ENCODE results near the gene NCR1.
"Not testable (repeated sequence)": the region's sequence is repeated elsewhere in the genome, so short reads cannot be mapped to it uniquely, and the experiment has no call there.

DNA sequence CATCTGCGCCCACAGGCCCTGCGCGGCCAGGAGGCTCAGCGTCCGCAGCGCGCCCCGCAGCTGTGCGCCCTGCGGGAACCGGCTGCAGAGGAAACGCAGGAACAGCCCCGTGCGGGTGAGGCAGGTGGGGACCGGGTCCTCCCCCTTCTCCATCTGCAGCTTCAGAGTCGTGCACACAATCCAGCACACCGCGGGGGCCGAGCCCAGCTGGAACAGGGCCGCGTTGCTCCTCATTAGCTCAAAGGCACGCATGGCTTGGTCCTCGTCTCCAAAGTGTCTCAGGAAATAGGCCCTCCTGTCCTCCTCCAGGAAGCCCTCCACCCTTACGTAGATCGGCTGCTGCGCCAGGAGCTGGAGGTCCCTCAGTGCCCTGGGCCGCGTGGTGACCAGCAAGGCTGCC lies 33.6 kb downstream of the NCR1 start:
- TF ChIP-seq CTCF (conservative IDR thresholded peaks at IDR 0.05); EZH2 (IDR thresholded peaks at IDR 0.05; ENCODE audit: low read depth): not testable (repeated sequence)

Data from PC-9 (cell line).